GM19239 (cell line): ENCODE data around the gene EZH1.
"Not testable (repeated sequence)": the region's sequence is repeated elsewhere in the genome, so short reads cannot be mapped to it uniquely, and the experiment has no call there.

Experiments used
- DNase-seq: peaks from one replicate; pipeline ENCODE4 v3.0.0; 2011; ENCODE audit warnings: low spot score; ENCODE audit not compliant: insufficient read length
- FAIRE-seq: peaks from 2 replicates; lab custom pipeline; 2011; peaks lifted over from hg19 to GRCh38; lab: Jason Lieb, UNC

The EZH1 gene

GRCh38 chr17:42673885-42674754 is 70.7 kb downstream of the EZH1 start:
- DNase-seq (peak; percentile 87), FAIRE-seq (peak; percentile 65)

GRCh38 chr17:42673266-42673884 is 71.5 kb downstream of the EZH1 start:
- FAIRE-seq, result no peak
- DNase-seq, result no peak

GRCh38 chr17:42672038-42672437 is 72.8 kb downstream of the EZH1 start:
- no peak for DNase-seq

GRCh38 chr17:42670789-42671657 is 73.8 kb downstream of the EZH1 start:
- DNase-seq, result no peak
- FAIRE-seq, result peak; percentile 84

More at GRCh38 chr17:42672038-42672437, 72.8 kb downstream of the EZH1 start:
- no peak for FAIRE-seq

- DNase-seq (peak; percentile 76), FAIRE-seq (no peak)
Observed at GRCh38 chr17:42669977-42670788, 74.7 kb downstream of the EZH1 start.

GRCh38 chr17:42669705-42669976 is 75.2 kb downstream of the EZH1 start:
- no peak for FAIRE-seq
- DNase-seq, result no peak

- no peak for DNase-seq
- no peak for FAIRE-seq
Observed at GRCh38 chr17:42667088-42667951, 77.5 kb downstream of the EZH1 start.

GRCh38 chr17:42666126-42666525 is 78.7 kb downstream of the EZH1 start:
- DNase-seq, FAIRE-seq: not testable (repeated sequence)

GRCh38 chr17:42665581-42666001 is 79.2 kb downstream of the EZH1 start:
- FAIRE-seq, result no peak

GRCh38 chr17:42660692-42661345 is 84.0 kb downstream of the EZH1 start:
- no peak for DNase-seq
- no peak for FAIRE-seq

More at GRCh38 chr17:42665581-42666001, 79.2 kb downstream of the EZH1 start:
- no peak for DNase-seq

GRCh38 chr17:42659932-42660274 is 84.9 kb downstream of the EZH1 start:
- DNase-seq, FAIRE-seq: not testable (repeated sequence)

- DNase-seq, result peak; percentile 75
- FAIRE-seq, result peak; percentile 83
Observed at GRCh38 chr17:42659079-42659931, 85.5 kb downstream of the EZH1 start, which contains the start of gene TUBG2. TSS of gene TUBG2 (plus strand) at chr17:42659284. CDS start at chr17:42659504, 220 bp downstream.

- DNase-seq, result no peak
- FAIRE-seq, result no peak
Observed at GRCh38 chr17:42657824-42658588, 86.8 kb downstream of the EZH1 start.

- FAIRE-seq (no peak), DNase-seq (no peak)
Observed at GRCh38 chr17:42655528-42655927, 89.3 kb downstream of the EZH1 start.

- DNase-seq (no peak), FAIRE-seq (no peak)
Observed at GRCh38 chr17:42653179-42654124, 91.4 kb downstream of the EZH1 start.

GRCh38 chr17:42651392-42651791 is 93.4 kb downstream of the EZH1 start:
- FAIRE-seq, result no peak

More at GRCh38 chr17:42651392-42651791, 93.4 kb downstream of the EZH1 start:
- DNase-seq, result no peak
